GM13976 (cell line): ENCODE results near the gene CRIP1.

Experiments
- DNase-seq: peaks from one replicate; pipeline ENCODE4 v3.0.0; 2012; ENCODE audit warnings: low spot score
- in situ Hi-C: fragments of 300-500 bp; cut with MboI; formaldehyde crosslinking; loops from one replicate; pipeline ENCODE4 v1.12.0; 2022; ENCODE audit warnings: low sequenced_read_pairs, mixed read lengths, inconsistent platforms; ENCODE audit not compliant: unreplicated experiment
- TF ChIP-seq, protein P1 (sequence below): IDR thresholded peaks from 2 replicates; pipeline ENCODE4 v1.5.1; 2012; ENCODE audit warnings: borderline replicate concordance, mild to moderate bottlenecking; ENCODE audit not compliant: insufficient read depth; ENCODE audit errors: extremely low read depth, missing control alignments, control extremely low read depth

CRIP1 gene

DNA sequence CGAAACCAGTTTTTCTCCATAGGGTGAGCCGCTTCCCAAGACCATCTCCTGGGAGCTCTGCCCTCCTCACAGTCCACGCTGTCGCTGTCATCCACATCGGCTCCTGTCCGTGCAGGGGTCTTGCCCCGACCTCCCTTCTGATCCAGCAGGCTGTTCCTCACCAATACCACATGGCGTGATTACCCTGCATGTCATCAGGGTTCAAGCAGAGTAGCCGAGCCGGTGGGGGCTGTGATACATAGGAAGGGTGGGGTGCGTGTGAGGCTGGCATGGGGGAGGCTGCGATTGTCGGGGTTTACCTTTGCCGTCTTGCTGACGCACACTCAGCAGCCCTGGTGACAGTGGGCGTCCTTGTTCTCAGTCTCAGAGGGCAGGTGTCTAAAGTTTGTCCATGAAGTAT lies 21.4 kb downstream of the CRIP1 start:
- DNase-seq = no peak
- TF ChIP-seq, protein P1, sequence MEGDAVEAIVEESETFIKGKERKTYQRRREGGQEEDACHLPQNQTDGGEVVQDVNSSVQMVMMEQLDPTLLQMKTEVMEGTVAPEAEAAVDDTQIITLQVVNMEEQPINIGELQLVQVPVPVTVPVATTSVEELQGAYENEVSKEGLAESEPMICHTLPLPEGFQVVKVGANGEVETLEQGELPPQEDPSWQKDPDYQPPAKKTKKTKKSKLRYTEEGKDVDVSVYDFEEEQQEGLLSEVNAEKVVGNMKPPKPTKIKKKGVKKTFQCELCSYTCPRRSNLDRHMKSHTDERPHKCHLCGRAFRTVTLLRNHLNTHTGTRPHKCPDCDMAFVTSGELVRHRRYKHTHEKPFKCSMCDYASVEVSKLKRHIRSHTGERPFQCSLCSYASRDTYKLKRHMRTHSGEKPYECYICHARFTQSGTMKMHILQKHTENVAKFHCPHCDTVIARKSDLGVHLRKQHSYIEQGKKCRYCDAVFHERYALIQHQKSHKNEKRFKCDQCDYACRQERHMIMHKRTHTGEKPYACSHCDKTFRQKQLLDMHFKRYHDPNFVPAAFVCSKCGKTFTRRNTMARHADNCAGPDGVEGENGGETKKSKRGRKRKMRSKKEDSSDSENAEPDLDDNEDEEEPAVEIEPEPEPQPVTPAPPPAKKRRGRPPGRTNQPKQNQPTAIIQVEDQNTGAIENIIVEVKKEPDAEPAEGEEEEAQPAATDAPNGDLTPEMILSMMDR = no peak
- in situ Hi-C loops = no loop called here

DNA sequence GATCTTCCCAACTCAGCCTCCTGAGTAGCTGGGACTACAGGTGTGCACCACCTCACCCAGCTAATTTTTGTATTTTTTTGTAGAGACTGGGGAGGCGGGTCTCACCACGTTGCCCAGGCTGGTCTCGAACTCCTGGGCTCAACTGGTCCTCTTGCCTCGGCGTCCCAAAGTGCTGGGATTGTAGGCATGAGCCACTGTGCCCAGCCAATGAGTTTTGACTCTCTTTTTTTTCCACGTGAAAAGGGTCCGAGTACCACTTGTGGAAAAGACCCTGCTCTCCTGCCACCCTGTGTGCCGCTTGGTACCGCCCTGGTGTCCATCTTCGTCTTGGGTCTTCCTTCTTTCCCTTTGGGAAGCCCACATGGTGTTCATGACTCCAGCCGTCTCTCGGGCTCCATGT lies 21.9 kb downstream of the CRIP1 start:
- DNase-seq = no peak
- in situ Hi-C loops = no loop called here
- TF ChIP-seq, protein P1 = no peak

DNA sequence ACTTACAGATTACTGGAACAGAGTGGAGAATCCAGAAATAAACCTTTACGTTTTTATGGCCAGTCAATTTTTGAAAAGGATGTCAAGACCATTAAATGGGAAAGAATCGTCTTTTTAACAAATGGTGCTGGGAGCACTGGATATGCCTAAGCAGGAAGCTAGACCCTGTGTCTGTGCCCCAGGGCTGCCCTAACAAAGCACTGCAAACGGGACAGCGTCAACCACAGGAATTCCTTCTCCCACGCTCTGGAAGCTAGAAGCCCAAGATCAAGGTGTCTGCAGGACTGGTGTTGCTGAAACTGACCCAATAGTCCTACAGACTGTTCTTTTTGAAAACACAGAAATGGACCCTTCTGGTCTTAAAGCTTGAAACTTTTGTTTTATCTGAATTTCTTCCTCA lies 30.4 kb downstream of the CRIP1 start:
- TF ChIP-seq, protein P1 = no peak
- DNase-seq = no peak
- in situ Hi-C loops = loop anchor here (10.0 kb wide), 1 partner anchor 142 kb away; no protein-coding TSS in a partner anchor

DNA sequence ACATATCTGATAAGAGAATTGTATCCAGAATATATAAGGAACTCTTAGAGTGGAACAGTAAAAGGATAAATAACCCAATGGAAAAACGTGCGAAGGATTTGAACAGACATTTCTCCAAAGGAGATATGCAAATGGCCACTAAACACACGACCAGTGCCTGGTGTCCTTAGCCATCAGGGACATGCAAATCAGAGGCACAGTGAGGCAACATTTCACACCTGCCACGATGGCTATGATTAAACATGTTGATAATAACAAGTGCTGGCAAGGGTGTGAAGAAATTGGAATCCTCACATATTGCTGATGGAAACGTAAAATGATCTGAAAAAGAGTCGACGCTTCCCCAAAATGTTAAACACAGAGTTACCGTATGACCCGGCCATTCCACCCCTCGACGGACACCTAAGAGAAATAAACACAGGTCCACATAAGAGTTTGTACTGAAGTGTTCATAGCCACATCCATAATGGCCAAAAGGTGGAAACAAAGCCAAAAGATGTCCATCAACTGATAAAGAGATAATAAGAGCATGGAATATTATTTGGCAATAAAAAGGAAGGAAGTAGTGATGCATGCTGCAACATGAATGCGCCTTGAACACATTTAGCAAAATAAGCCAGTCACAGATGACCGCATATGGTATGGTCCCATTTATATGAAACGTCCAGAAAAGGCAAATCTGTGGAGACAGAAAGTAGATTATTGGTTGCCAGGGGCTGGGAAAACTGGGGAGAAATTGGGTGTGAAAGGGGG lies 33.4 kb downstream of the CRIP1 start:
- DNase-seq = no peak
- TF ChIP-seq, protein P1 = no peak
- in situ Hi-C loops = loop anchor here (10.0 kb wide), 1 partner anchor 145 kb away; no protein-coding TSS in a partner anchor

DNA sequence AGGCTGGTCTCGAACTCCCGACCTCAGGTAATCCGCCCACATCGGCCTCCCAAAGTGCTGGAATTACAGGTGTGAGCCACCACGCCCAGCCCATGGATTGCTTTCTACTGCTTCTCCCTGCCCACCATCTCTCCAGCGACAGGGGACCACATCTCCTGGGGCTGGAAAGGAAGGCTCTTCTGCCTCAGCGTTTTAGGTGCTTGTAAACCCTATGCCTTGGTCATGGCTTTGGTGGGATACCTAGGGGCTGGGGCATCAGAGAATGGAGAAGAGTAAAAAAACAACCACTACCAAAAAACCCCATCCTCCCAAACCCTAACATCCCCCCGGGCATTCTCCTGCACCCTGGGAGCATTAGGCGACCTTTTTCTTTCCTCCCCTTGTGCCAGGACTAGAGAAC lies 38.6 kb downstream of the CRIP1 start:
- DNase-seq = no peak
- in situ Hi-C loops = no loop called here
- TF ChIP-seq, protein P1 = no peak

DNA sequence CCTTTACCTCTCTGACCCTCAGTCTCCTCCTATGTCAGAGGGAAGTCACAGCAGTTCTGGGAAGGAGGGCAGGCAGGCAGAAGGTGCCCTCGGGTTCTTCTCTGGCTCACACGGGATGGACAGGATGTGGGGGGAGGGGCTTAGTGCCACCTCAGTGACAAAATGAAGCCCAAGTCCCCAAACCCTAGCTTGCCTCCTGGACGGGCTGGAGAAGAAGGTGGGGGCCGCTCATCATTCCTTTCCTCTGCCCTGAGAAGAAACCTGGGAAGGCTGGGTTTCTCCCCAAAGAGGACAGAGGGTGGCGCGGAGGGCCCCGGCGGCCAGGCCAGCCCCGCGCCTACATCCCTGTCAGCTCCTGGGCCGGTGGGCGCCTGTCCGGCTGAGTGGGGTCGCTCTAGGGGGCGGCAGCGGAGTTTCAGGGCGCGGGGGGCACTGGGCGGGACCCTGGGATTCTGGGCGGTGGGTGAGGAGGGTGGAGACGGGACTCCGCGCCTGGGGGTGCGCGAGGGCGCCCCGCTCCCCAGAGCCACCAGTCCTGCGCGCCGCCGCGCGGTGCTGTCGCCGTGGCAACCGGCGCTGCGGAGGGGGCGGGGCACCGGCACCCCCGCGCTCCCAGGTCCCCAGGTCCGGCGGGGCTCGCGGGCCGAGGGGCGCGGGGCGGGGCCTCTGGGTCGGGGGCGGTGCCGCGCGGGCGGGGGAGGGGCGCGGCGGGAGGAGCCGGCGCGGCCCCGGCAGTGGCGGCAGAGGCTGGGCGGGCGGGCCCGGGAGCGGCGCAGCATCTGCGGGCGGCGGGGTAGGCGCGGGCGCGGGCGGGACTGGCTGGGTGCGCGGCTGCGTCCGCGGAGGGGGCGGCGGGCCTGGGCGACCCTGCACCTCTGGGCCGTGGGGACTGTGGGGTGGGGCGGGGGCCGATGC lies 39.4 kb downstream of the CRIP1 start, which contains the start of gene TMEM121:
TSS of gene TMEM121 (plus strand) at position 723 of the 915 bp plus-strand sequence. CDS start 2,252 bp downstream, outside the sequence.
- TF ChIP-seq, protein P1 = no peak
- DNase-seq = no peak
- in situ Hi-C loops = no loop called here
